ENCODE results near the gene DIAPH2. TPM values are rescaled to one million over a fixed set of nuclear protein-coding genes. Genes with fewer than 3 reads are reported as not detected.

DIAPH2 gene
- total and polyA plus RNA-seq, 2 experiments from 2014 or later = 16.2 to 56.6 TPM

- no peaks in the 10 kb centered on the region for H3K27me3 ChIP-seq (ENCODE audit: insufficient read depth)
- H3K27ac ChIP-seq (ENCODE audit: low read depth) = no peak overlapping the region
- no peak overlapping the region for H3K4me3 ChIP-seq
- H3K9me3 Mint-ChIP-seq = no peaks in the 10 kb centered on the region
- TF ChIP-seq, protein P1, sequence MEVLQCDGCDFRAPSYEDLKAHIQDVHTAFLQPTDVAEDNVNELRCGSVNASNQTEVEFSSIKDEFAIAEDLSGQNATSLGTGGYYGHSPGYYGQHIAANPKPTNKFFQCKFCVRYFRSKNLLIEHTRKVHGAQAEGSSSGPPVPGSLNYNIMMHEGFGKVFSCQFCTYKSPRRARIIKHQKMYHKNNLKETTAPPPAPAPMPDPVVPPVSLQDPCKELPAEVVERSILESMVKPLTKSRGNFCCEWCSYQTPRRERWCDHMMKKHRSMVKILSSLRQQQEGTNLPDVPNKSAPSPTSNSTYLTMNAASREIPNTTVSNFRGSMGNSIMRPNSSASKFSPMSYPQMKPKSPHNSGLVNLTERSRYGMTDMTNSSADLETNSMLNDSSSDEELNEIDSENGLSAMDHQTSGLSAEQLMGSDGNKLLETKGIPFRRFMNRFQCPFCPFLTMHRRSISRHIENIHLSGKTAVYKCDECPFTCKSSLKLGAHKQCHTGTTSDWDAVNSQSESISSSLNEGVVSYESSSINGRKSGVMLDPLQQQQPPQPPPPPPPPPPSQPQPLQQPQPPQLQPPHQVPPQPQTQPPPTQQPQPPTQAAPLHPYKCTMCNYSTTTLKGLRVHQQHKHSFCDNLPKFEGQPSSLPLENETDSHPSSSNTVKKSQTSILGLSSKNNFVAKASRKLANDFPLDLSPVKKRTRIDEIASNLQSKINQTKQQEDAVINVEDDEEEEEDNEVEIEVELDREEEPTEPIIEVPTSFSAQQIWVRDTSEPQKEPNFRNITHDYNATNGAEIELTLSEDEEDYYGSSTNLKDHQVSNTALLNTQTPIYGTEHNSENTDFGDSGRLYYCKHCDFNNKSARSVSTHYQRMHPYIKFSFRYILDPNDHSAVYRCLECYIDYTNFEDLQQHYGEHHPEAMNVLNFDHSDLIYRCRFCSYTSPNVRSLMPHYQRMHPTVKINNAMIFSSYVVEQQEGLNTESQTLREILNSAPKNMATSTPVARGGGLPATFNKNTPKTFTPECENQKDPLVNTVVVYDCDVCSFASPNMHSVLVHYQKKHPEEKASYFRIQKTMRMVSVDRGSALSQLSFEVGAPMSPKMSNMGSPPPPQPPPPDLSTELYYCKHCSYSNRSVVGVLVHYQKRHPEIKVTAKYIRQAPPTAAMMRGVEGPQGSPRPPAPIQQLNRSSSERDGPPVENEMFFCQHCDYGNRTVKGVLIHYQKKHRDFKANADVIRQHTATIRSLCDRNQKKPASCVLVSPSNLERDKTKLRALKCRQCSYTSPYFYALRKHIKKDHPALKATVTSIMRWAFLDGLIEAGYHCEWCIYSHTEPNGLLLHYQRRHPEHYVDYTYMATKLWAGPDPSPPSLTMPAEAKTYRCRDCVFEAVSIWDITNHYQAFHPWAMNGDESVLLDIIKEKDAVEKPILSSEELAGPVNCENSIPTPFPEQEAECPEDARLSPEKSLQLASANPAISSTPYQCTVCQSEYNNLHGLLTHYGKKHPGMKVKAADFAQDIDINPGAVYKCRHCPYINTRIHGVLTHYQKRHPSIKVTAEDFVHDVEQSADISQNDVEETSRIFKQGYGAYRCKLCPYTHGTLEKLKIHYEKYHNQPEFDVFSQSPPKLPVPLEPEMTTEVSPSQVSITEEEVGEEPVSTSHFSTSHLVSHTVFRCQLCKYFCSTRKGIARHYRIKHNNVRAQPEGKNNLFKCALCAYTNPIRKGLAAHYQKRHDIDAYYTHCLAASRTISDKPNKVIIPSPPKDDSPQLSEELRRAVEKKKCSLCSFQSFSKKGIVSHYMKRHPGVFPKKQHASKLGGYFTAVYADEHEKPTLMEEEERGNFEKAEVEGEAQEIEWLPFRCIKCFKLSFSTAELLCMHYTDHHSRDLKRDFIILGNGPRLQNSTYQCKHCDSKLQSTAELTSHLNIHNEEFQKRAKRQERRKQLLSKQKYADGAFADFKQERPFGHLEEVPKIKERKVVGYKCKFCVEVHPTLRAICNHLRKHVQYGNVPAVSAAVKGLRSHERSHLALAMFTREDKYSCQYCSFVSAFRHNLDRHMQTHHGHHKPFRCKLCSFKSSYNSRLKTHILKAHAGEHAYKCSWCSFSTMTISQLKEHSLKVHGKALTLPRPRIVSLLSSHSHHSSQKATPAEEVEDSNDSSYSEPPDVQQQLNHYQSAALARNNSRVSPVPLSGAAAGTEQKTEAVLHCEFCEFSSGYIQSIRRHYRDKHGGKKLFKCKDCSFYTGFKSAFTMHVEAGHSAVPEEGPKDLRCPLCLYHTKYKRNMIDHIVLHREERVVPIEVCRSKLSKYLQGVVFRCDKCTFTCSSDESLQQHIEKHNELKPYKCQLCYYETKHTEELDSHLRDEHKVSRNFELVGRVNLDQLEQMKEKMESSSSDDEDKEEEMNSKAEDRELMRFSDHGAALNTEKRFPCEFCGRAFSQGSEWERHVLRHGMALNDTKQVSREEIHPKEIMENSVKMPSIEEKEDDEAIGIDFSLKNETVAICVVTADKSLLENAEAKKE (CRISPR knock-in tag; IDR thresholded peaks at IDR 0.05) = no peak
- TF ChIP-seq EZH2 (IDR thresholded peaks at IDR 0.05; ENCODE audit: low read depth, unreplicated experiment) (no peak), ZNF331 (CRISPR knock-in tag; IDR thresholded peaks at IDR 0.05; ENCODE audit: low read depth) (no peak), REST (IDR thresholded peaks at IDR 0.05; ENCODE audit: unreplicated experiment) (no peak), NANOG (IDR thresholded peaks at IDR 0.05; ENCODE audit: borderline replicate concordance) (no peak), CREB1 (CRISPR knock-in tag; IDR thresholded peaks at IDR 0.05; ENCODE audit: low read depth) (no peak), STAT1 (IDR thresholded peaks at IDR 0.05; ENCODE audit: unreplicated experiment) (no peak), ZNF114 (CRISPR knock-in tag; IDR thresholded peaks at IDR 0.05) (no peak), POLR2AphosphoS5 (IDR thresholded peaks at IDR 0.05; ENCODE audit: low read depth) (no peak), ETS1 (IDR thresholded peaks at IDR 0.05) (no peak), EZH2phosphoT487 (IDR thresholded peaks at IDR 0.05; ENCODE audit: unreplicated experiment) (no peak), JUNB (IDR thresholded peaks at IDR 0.05; ENCODE audit: unreplicated experiment) (no peak)
- TF ChIP-seq, protein P2, sequence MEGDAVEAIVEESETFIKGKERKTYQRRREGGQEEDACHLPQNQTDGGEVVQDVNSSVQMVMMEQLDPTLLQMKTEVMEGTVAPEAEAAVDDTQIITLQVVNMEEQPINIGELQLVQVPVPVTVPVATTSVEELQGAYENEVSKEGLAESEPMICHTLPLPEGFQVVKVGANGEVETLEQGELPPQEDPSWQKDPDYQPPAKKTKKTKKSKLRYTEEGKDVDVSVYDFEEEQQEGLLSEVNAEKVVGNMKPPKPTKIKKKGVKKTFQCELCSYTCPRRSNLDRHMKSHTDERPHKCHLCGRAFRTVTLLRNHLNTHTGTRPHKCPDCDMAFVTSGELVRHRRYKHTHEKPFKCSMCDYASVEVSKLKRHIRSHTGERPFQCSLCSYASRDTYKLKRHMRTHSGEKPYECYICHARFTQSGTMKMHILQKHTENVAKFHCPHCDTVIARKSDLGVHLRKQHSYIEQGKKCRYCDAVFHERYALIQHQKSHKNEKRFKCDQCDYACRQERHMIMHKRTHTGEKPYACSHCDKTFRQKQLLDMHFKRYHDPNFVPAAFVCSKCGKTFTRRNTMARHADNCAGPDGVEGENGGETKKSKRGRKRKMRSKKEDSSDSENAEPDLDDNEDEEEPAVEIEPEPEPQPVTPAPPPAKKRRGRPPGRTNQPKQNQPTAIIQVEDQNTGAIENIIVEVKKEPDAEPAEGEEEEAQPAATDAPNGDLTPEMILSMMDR (conservative IDR thresholded peaks at IDR 0.05; ENCODE audit: low read depth in 2 of 2) = no peak
- no peak for DNase-seq (ENCODE audit: low spot score)
- H3K79me2 ChIP-seq (replicated peaks; ENCODE audit: insufficient read depth) = no peaks in the 10 kb centered on the region
- no peak overlapping the region for H3K27ac Mint-ChIP-seq
- no peaks in the 10 kb centered on the region for H3K9me2 ChIP-seq (ENCODE audit: insufficient read depth)
- no peaks in the 10 kb centered on the region for H4K20me1 ChIP-seq (replicated peaks; ENCODE audit: insufficient read depth)
- no peaks in the 10 kb centered on the region for H3K27me3 Mint-ChIP-seq (ENCODE audit: insufficient read depth, low read depth, poor library complexity)
- no peaks in the 10 kb centered on the region; the same call in 2 of the 3 replicates for H3K4me1 Mint-ChIP-seq
- ATAC-seq = no peak
- H3F3A ChIP-seq (replicated peaks; ENCODE audit: low read depth) = no peaks in the 10 kb centered on the region
- H2AFZ ChIP-seq = no peak overlapping the region
- no peak overlapping the region for H3K4me3 Mint-ChIP-seq
- H3K4me1 ChIP-seq (ENCODE audit: insufficient read depth) = no peaks in the 10 kb centered on the region
- H3K36me3 ChIP-seq (ENCODE audit: insufficient read depth) = no peaks in the 10 kb centered on the region
- H3K4me2 ChIP-seq = no peak overlapping the region
- no peaks in the 10 kb centered on the region for H3K36me3 Mint-ChIP-seq (ENCODE audit: low read depth)
These were observed 365.8 kb downstream of the DIAPH2 start for GRCh38 chrX:97050392-97050791.

All from GM23338 (cell line).